Measurements from ENCODE around the gene GRIK3.
"Not testable (repeated sequence)": the region's sequence is repeated elsewhere in the genome, so short reads cannot be mapped to it uniquely, and the experiment has no call there.

GRCh38 chr1:36916542-36916941 is 117.8 kb downstream of the GRIK3 start:
- not testable (repeated sequence) for TF ChIP-seq ZBTB1 (tag by site-specific recombination; IDR thresholded peaks at IDR 0.05); ZNF239 (tag by site-specific recombination; IDR thresholded peaks at IDR 0.05); ZNF530 (tag by site-specific recombination; IDR thresholded peaks at IDR 0.05; ENCODE audit: low read depth); PBX3 (CRISPR knock-in tag; IDR thresholded peaks at IDR 0.05); ZNF324 (tag by site-specific recombination; IDR thresholded peaks at IDR 0.05); CTCF (tag by site-specific recombination; IDR thresholded peaks at IDR 0.05); PATZ1 (tag by site-specific recombination; IDR thresholded peaks at IDR 0.05); ZNF639 (tag by site-specific recombination; IDR thresholded peaks at IDR 0.05); ZNF704 (tag by site-specific recombination; IDR thresholded peaks at IDR 0.05); MZF1 (tag by site-specific recombination; IDR thresholded peaks at IDR 0.05; ENCODE audit: borderline replicate concordance); ZNF121 (tag by site-specific recombination; IDR thresholded peaks at IDR 0.05); ZNF707 (tag by site-specific recombination; IDR thresholded peaks at IDR 0.05); ZNF292 (tag by site-specific recombination; IDR thresholded peaks at IDR 0.05; ENCODE audit: borderline replicate concordance, low read depth)
